GM12801 (cell line): ENCODE results near the gene CDS1.

ENCODE experiments used
- TF ChIP-seq, protein P1 (sequence below): IDR thresholded peaks from one replicate; pipeline ENCODE4 v1.5.1; 2011; ENCODE audit warnings: control low read depth; ENCODE audit not compliant: insufficient read length; ENCODE audit errors: extremely low read depth

CDS1 gene

DNA sequence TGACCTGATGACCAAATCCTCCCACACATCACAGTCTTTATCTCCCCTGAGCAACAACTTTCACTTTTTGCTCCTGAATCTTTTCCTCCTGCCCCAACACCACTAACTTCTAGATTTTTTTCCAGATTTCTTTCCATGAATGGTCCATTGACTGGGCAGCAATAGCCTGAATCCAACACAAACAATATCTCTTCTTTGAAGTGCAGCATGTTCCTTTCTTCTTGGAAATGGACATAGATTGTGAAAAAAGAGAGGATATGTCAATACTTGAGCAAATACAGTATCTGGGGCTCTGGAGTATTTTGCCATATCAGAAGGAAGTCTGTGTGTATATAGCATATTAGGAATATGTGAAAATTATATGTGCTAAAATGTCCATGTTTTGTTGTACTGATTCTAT, 55.2 kb downstream of the CDS1 start:
- TF ChIP-seq, protein P1, sequence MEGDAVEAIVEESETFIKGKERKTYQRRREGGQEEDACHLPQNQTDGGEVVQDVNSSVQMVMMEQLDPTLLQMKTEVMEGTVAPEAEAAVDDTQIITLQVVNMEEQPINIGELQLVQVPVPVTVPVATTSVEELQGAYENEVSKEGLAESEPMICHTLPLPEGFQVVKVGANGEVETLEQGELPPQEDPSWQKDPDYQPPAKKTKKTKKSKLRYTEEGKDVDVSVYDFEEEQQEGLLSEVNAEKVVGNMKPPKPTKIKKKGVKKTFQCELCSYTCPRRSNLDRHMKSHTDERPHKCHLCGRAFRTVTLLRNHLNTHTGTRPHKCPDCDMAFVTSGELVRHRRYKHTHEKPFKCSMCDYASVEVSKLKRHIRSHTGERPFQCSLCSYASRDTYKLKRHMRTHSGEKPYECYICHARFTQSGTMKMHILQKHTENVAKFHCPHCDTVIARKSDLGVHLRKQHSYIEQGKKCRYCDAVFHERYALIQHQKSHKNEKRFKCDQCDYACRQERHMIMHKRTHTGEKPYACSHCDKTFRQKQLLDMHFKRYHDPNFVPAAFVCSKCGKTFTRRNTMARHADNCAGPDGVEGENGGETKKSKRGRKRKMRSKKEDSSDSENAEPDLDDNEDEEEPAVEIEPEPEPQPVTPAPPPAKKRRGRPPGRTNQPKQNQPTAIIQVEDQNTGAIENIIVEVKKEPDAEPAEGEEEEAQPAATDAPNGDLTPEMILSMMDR: no peak

DNA sequence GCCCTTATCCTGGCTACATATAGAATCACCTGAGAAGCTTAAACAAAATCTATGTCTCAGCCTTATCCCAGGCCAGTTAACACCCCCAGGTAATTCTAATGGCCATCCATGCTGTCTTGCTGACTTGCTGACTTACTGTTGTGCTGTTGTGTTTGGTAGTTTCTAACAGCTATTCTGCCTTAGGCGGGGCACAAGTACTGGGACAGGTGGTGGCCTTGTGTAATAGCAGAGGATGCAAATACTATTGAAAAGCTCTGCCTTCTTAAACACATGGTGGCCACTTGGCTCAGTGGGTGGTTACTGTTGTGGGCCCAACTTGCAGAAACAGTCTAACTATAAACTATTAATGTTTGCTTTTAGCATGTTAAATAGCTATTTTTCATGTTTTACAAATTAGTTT, 56.2 kb downstream of the CDS1 start:
- TF ChIP-seq, protein P1: no peak

DNA sequence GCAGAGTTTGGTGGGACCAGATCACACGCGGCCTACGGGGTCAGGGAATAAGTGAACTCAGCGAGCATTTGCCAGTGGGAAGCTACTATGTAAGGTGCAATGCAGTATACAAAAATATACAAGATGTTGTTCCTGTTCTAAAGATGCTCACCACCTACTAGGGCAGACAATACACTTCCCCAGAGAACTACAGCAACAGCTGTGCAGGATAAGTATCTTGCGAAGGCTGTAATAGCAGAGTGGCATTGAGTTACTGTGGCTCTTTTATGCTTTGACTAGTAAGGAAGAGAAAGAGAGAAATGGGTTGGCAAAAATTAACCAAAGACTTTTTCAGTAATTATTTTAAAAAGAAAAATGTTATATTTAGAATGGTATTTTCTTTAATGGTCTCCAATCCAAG, 61.2 kb downstream of the CDS1 start:
- TF ChIP-seq, protein P1: no peak

DNA sequence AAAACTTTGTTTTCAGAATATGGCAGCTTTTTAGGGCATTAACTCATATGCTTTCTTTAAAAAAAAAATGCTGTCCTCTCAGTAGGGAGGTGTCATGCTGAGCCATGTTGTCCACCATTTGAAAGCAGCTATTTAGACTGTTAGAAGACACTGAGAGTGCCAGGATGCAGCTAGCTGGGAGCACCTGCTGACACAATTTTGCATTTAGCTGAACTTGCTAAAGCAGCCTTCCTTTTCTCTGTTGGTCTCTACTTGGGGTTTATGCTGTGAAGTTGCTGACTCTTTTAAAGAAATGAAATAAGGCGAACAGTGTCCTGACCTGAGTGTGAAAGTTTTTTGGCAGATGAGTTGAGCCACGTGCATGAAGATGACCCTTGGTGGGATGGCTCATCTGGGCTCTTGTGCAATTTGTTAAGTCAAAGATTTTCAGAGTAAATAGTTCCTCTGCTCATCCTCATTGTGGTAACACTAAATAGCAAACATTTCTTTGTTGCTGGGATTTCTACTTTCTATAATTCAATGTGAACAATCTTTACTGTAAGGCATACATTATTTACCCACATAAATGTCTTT, 64.5 kb downstream of the CDS1 start:
- TF ChIP-seq, protein P1: no peak

DNA sequence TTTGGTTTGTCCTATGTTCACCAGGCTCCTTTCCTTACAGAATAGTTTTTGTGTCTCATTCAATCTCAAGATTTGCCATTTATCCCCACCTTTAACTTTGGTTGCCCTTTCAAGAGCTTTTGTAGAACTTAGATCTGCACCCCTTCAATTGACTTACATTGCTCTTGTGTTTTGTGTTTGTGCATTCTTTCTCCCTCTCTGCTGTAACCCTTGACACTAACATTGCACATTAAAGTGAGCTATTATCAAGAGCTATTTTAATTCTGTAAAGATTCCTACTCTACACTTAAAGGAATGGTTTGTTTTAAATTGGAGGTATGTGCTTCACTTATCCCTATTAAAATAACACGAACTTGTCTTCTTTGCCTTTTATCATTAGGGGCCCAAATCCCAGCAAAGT, 65.3 kb downstream of the CDS1 start:
- TF ChIP-seq, protein P1: no peak

DNA sequence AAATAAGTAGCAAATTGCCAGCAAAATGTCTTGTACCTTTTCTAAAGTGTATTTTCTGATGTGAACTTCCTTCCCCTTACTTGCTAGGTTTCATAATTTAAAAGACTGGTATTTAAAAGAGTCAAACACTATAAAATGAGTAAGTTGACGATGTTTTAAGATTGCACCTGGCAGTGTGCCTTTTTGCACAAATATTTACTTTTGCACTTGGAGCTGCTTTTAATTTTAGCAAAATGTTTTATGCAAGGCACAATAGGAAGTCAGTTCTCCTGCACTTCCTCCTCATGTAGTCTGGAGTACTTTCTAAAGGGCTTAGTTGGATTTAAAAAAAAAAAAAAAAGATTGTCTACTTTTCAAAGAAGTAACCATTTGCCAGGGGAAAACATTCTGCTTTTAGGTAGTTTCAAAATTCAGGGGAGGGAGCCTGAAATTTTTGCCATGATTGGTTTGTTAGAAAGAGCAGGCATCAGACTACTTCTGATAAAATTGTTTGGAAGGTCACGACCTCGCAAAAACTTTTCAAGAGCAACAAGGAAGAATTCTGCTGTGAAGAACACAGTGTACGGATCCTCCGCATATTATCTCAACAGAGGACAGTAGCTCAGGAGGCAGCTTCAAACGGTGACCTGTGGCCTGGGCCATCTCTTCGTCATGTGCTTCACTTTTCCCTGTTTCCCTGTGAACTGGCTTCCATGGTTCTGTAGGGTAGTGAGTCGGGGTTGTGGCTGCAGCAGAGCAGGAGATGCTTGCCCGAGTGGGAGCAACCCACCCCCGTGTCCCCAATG, 66.1 kb downstream of the CDS1 start:
- TF ChIP-seq, protein P1: no peak

DNA sequence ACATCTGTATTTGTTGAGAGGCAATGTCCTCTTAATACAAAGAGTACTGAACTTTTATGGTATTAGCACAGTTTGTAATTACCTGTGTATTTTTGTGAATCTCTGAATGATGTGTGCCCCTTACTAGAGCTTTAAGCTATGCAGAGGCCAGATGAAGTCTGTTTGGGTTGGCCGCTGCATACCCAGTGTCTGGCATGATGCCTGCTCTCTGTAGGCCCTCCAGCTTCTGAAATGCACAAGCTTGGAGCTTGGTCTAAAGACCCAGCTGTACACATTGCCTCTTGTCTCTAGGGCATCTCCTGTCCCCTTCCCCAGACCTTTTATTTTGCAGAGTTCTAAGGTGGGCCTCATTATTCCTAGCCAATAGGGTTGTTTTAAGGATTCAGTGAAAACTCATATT, 68.6 kb downstream of the CDS1 start:
- TF ChIP-seq, protein P1: no peak
